ENCODE measurements around the gene GAST. TPM values are rescaled to one million over a fixed set of nuclear protein-coding genes. Genes with fewer than 3 reads are reported as not detected.

Gene GAST
- total RNA-seq, 2 donors from 2014 or later, result not detected

DNA sequence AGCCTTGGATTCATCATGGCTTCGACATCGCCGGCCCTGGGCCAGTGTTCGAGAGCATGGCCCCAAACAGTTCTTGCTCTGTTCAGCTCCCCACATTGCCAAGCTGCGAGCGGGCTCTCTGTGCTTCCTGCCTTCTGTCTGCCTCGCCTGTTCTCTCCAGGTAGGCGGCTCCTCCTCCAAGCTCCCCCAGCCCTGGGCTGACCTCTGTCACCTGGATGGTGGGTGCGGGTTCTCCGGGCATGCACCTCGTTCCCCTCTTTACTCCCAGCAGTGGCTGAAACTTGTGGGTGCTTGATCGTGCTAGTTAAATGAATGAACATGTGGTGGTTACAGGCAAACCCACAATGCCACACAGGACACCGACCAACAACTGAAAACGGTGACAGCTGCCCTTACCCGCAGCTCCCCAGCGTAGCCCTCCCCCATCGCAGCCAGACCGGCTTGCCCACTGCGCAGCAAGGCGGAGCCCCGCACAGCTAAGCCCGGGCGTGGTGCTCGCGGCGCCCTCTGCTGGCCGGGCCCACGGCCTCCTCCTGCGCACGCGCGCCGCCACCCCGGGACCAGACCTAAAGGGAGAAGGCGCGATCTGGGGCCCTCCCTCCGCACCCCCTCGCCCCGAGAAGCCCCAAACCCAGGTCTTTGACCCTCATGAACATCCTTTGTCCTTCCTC, 46.4 kb upstream of the GAST start:
- Histone ChIP-seq H3K27me3 (replicated peaks; ENCODE audit: insufficient read depth) (no peaks in the 10 kb centered on the region), H3K27ac (peak overlapping the region; percentile 78 to 81), H3K9me3 (no peaks in the 10 kb centered on the region), H3K4me1 (replicated peaks) (peaks cover 7% of the 10 kb centered on the region), H3K4me3 (peak overlapping the region; percentile 28 to 31), H3K36me3 (no peaks in the 10 kb centered on the region)
- intact Hi-C loops (cut with DNase I), result loop anchor here (2.0 to 10.0 kb wide), 3 partner anchors 809 to 1051 kb away; no protein-coding TSS in a partner anchor
- 4% methylated on average over 39 of the region's 39 CpGs for WGBS
- DNase-seq (ENCODE audit: low spot score), result peak; percentile 91
- TF ChIP-seq POLR2AphosphoS5 (IDR thresholded peaks at IDR 0.05) (peak; percentile 83), POLR2A (IDR thresholded peaks at IDR 0.05) (peak; percentile 77)
- TF ChIP-seq, protein P1, sequence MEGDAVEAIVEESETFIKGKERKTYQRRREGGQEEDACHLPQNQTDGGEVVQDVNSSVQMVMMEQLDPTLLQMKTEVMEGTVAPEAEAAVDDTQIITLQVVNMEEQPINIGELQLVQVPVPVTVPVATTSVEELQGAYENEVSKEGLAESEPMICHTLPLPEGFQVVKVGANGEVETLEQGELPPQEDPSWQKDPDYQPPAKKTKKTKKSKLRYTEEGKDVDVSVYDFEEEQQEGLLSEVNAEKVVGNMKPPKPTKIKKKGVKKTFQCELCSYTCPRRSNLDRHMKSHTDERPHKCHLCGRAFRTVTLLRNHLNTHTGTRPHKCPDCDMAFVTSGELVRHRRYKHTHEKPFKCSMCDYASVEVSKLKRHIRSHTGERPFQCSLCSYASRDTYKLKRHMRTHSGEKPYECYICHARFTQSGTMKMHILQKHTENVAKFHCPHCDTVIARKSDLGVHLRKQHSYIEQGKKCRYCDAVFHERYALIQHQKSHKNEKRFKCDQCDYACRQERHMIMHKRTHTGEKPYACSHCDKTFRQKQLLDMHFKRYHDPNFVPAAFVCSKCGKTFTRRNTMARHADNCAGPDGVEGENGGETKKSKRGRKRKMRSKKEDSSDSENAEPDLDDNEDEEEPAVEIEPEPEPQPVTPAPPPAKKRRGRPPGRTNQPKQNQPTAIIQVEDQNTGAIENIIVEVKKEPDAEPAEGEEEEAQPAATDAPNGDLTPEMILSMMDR (IDR thresholded peaks at IDR 0.05), result peak; percentile 94 to 99 (median 98)

DNA sequence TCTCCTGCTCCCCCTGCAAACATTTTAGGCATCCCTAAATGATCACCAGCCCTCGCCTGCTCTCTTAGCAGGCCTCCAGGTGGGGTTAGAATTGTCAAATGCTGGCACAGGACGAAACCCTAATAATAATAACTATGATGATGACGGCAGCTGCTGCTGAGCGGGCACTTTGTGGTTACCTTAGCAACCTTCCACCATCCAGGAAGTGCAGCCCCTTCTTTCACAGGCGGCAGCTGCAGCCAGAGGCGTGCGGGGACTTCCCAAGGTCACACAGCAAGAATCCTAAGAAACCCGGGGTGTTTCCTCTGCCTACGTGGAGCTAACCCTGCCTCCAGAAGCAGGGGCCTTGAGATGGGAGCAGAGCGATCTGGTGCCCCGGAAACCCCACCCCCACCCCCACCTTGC, 45.9 kb upstream of the GAST start:
- Histone ChIP-seq H3K36me3 (no peaks in the 10 kb centered on the region), H3K4me1 (replicated peaks) (peaks cover 7% of the 10 kb centered on the region), H3K4me3 (peak overlapping the region; percentile 28 to 31), H3K27ac (peak overlapping the region; percentile 78 to 81), H3K27me3 (replicated peaks; ENCODE audit: insufficient read depth) (no peaks in the 10 kb centered on the region), H3K9me3 (no peaks in the 10 kb centered on the region)
- WGBS, result 18% methylated on average over 11 of the region's 11 CpGs
- TF ChIP-seq, protein P1 (IDR thresholded peaks at IDR 0.05), result peak in 1 of 4 experiments; percentile 6
- TF ChIP-seq POLR2A (IDR thresholded peaks at IDR 0.05) (no peak), POLR2AphosphoS5 (IDR thresholded peaks at IDR 0.05) (no peak)
- intact Hi-C loops (cut with DNase I), result loop anchor here (2.0 to 10.0 kb wide), 2 partner anchors 863 to 1051 kb away; no protein-coding TSS in a partner anchor
- DNase-seq (ENCODE audit: low spot score), result no peak

DNA sequence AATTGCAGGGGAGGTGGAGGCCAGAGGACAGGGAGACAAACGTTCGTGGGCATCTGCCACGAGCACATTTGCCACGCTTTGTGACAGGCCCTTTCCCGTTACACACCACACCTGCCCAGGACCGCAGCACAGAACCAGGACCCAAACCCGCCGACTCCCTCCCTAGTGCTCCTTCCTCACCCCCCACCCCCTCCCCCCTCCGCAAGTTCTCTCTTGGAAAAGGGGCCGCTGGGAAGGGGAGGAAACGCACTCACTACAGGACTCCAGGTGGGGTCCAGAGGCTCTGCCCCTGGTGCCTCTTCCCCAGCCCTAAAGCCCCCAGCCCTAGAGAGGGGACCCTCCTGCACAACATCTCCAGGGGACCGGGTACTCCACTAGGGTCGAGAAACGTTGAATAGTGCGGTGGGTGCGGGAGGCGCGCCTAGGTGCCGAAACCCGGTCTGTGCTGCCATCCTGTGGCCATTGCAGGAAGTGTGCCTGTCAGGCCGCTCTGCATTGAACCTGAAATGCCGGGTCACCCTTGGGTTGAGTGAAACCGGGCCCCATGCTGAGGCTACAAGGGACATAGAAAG, 45.3 kb upstream of the GAST start:
- no peak for TF ChIP-seq POLR2A (IDR thresholded peaks at IDR 0.05)
- TF ChIP-seq, protein P1 (IDR thresholded peaks at IDR 0.05), result peak; percentile 86 to 98 (median 97)
- peak; percentile 39 for TF ChIP-seq POLR2AphosphoS5 (IDR thresholded peaks at IDR 0.05)
- peaks cover 7% of the 10 kb centered on the region for H3K4me1 ChIP-seq (replicated peaks)
- H3K27ac ChIP-seq, result peak overlapping the region; percentile 78 to 81
- peak overlapping the region; percentile 28 to 31 for H3K4me3 ChIP-seq
- H3K27me3 ChIP-seq (replicated peaks; ENCODE audit: insufficient read depth), result no peaks in the 10 kb centered on the region
- H3K9me3 ChIP-seq, result no peaks in the 10 kb centered on the region
- H3K36me3 ChIP-seq, result no peaks in the 10 kb centered on the region
- peak; percentile 67 for DNase-seq (ENCODE audit: low spot score)
- intact Hi-C loops (cut with DNase I), result loop anchor here (2.0 to 10.0 kb wide), 2 partner anchors 864 to 1052 kb away; no protein-coding TSS in a partner anchor
- 3% methylated on average over 23 of the region's 23 CpGs for WGBS

DNA sequence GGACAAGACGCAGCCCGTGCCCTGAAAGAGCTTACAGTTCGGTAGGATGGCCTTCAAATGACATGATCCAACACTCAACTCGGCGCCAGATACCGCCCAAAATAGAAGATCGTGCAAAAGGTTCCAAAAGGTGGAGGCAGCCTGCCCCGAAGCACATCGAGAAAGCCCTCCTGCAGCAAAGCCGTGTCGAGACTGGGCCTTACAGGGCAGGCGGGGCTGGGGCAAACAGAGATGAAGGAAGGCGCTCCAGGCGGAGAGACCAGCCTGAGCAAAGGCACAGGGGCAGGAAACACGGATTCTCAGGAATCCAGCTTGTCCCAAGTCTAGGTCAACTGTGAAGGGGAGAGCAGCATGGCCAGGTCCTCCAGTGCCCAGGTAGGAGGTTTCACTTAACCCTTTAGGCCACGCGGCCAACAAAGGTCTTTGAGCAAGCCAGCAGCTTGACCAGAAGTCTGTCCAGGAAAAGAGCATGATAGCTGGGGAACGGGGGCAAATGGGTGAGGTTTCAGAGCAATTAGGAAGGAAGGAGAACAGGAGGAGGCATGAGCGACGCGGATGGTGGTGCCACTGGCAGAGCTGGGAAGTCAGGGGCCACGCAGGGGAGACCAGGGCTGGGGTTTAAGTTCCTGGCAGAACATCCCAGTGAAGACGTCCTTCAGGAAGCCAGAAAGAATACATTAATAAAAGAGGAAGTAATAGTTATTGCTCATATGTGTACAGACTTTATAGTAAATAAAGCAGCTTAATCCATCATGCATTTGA, 44.7 kb upstream of the GAST start:
- intact Hi-C loops (cut with DNase I), result loop anchor here (2.0 to 10.0 kb wide), 2 partner anchors 865 to 1053 kb away; no protein-coding TSS in a partner anchor
- 57% methylated on average over 23 of the region's 23 CpGs for WGBS

More for the DNA sequence above, 44.7 kb upstream of the GAST start:
- Histone ChIP-seq H3K27ac (no peak overlapping the region), H3K36me3 (no peaks in the 10 kb centered on the region), H3K4me1 (replicated peaks) (peaks cover 7% of the 10 kb centered on the region), H3K9me3 (no peaks in the 10 kb centered on the region), H3K4me3 (no peak overlapping the region), H3K27me3 (replicated peaks; ENCODE audit: insufficient read depth) (no peaks in the 10 kb centered on the region)
- TF ChIP-seq, protein P1 (IDR thresholded peaks at IDR 0.05), result no peak
- no peak for TF ChIP-seq POLR2A (IDR thresholded peaks at IDR 0.05)
- no peak for TF ChIP-seq POLR2AphosphoS5 (IDR thresholded peaks at IDR 0.05)
- DNase-seq (ENCODE audit: low spot score), result no peak

Data from prostate gland (tissue), 2 donors.